HG03565 (cell line): ENCODE measurements around the gene CHCHD2.
A peak's percentile ranks its signal among the peaks of the same experiment; 100 is the strongest.
"Not testable (repeated sequence)": the region's sequence is repeated elsewhere in the genome, so short reads cannot be mapped to it uniquely, and the experiment has no call there.

ENCODE experiments used
- ATAC-seq: cut with Tn5 transposase; IDR thresholded peaks from one replicate; pipeline ENCODE4 v1.9.1; 2021; ENCODE audit warnings: mild to moderate bottlenecking, moderate library complexity; ENCODE audit not compliant: unreplicated experiment

The CHCHD2 gene

DNA sequence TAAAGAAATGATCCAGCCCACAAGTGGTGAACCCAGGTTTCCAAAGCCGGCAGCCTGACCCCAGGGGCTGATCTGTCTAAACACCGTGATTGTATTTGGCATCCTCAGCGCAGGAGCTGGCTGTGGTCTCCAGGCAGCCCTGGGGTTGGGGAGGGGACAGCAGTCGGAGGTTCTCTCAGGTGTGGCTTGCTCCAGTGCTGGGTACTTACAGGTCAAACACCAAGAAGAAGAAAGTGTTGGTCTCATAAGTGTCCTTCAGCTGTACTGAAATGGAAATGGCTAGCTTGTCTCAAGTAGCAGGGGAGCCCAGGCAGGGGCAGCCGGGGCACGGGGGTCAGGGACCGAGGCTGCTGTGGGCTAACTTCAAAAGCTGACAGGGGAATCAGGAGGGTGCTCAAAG lies 19.5 kb downstream of the CHCHD2 start:
- ATAC-seq, result no peak

DNA sequence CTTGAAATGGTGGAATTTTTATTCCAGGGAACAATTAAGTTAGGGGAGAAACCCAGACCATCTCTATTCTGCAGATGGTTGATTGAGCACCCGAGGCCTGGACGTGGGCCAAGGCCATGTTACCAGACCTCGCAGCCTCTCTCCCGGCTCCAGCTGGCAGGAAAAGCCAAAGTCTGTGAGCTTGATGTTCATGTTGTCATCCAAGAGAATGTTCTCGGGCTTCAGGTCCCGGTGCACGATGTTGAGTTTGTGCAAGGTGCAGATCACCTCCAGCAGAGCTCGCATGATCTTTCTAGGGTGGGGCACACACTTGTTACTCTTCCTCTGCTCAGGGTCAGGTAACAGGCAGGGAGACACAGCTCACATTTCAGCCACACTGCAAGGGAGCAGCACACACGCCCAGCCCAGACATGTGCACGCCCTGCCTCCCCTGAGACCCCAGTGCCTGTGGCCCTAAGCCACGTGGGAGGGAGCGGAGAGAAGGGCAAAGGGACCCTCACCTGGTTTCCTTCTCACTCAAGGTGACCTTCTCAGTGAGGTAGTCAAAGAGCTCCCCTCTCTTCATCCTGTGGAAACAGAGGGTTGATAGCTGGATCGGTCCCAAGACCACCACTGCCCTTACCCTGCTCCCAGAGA lies 23.0 kb downstream of the CHCHD2 start:
- no peak for ATAC-seq

DNA sequence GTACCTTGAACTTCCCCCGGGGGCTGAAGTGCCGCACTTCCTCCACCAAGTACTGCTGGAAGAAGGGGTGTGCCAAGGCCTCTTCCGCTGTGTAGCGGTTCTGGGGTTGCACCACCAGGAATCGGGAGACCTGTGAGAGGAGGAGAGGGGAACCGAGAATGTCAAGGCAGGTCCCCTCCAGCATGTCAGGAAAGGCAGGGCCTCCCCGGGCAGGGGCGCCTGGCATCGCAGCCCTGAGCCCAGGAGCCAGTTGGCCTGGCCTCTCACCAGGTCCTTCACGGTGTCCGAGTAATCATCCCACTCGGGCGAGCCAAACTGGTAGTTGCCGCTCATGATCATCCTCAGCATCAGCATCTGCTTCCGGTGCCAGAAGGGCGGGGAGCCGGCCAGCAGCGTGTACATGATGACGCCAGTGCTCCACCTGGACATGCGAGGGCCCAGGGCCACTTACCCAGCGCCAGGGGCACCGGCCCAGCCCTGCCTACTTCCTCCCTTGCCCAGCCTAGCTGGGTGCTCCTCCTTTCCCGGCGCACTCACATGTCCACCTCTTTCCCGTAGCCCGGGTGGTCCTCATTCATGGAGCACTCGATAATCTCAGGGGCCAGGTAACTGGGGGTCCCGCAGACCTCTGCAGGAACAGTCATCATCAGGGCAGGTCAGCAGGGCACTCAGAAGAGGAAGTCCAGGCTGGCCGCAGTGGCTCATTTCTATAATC lies 24.5 kb downstream of the CHCHD2 start:
- no peak for ATAC-seq

DNA sequence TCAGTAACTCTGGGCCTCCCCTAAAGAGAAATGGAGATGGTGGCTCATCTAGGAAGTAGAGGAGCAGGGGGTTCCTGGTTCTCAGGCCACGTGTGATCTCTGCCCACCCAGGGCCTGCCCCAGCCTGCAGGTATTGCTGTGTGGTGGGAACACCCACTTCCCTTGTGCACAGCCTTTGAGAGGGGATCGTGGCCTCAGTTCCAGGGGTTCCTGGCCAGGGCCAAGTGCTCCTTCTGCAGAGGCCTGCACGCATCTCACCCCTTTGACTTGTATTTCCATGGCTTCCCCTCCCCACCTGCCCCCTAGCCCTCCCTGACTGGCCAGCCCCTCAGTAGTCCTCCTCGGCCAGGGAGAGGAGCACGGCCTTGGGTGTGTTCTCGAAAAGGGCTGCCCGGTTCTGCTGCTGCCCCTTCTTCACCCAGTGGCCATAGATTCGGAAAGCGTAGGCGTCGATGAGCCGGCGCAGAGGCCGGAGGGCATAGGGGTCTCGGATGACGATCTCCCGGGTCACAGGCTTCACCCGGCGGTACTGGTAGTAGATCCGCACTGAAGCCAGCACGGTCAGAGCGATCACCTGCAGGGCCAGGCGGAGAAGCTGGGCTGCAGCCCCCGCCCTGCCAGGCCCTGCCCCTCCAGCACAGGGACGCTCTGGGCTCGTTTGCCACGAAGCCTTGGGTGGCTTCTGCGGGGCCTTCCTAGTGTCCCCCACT lies 25.4 kb downstream of the CHCHD2 start:
- ATAC-seq, result not testable (repeated sequence)

DNA sequence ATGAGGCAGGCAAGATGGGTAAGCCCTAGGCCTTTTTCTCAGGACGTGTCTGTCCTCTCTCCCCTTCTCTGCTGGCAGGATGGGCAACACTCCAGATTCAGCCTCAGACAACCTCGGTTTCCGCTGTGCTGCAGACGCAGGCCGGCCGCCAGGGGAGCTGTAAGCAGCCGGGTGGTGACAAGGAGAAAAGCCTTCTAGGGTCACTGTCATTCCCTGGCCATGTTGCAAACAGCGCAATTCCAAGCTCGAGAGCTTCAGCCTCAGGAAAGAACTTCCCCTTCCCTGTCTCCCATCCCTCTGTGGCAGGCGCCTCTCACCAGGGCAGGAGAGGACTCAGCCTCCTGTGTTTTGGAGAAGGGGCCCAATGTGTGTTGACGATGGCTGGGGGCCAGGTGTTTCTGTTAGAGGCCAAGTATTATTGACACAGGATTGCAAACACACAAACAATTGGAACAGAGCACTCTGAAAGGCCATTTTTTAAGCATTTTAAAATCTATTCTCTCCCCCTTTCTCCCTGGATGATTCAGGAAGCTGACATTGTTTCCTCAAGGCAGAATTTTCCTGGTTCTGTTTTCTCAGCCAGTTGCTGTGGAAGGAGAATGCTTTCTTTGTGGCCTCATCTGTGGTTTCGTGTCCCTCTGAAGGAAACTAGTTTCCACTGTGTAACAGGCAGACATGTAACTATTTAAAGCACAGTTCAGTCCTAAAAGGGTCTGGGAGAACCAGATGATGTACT lies 26.7 kb downstream of the CHCHD2 start:
- no peak for ATAC-seq

DNA sequence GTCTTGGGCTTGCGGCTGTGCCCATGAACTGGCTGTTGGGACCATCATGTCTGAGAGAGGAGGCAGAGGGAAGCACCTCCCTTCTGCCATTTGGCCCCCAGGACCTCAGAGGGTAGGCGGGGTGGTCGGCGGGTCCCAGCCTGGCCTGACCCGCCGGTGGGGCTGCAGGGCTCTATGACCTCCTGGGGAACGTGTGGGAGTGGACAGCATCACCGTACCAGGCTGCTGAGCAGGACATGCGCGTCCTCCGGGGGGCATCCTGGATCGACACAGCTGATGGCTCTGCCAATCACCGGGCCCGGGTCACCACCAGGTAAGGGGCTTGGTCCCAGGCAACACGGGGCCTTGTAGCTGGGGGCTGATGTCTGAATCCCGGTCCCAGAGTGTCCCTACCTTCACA lies 28.1 kb downstream of the CHCHD2 start:
- ATAC-seq, result no peak

DNA sequence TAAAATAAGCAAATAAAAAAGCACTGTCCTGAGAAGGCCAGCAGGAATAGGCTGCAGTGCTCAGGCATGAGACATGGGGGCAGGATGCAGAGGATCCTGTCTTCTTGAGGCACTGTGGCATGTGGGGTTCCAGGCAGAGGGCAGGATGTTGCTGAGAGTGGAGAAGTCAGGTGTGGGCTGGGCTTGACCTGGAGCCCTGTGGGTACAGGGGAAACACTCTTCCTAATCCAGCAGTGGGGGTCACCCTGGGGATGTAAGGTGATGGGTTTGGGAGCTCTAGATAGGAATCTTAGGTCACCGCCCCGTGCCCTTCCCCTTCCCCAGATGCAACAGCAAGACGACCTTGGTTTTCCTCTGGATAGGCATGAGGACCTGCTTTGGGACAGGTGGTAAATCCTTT lies 28.6 kb downstream of the CHCHD2 start:
- no peak for ATAC-seq

DNA sequence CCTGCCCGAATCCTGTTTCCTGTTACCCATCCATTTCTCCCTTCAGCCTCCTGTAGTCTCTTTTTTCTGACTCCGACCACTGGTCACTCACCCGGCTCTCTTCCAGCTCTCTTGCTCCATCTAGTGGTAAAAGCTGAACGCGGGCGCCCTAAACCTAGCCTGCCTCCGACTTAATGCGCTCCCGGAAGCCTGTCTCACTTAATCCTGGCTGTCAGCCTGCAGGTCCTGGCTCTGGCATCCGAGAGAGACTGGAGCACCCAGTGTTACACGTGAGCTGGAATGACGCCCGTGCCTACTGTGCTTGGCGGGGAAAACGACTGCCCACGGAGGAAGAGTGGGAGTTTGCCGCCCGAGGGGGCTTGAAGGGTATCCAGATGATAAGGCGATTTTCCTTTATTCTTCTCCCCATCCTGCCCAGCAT lies 31.9 kb downstream of the CHCHD2 start:
- peak; percentile 86 for ATAC-seq

DNA sequence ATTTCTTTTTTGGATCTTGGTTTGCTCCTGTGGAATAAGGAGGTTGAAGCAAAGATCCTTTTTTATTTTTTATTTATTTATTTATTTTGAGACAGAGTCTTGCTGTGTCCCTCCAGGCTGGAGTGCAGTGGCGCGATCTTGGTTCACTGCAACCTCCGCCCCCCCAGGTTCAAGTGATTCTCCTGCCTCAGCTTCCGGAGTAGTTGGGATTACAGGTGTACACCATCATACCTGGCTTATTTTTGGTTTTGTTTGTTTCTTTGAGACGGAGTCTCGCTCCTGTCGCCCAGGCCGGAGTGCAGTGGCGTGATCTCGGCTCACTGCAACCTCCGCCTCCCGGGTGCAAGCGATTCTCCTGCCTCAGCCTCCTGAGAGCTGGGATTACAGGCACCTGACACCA lies 39.9 kb downstream of the CHCHD2 start:
- ATAC-seq, result not testable (repeated sequence)

DNA sequence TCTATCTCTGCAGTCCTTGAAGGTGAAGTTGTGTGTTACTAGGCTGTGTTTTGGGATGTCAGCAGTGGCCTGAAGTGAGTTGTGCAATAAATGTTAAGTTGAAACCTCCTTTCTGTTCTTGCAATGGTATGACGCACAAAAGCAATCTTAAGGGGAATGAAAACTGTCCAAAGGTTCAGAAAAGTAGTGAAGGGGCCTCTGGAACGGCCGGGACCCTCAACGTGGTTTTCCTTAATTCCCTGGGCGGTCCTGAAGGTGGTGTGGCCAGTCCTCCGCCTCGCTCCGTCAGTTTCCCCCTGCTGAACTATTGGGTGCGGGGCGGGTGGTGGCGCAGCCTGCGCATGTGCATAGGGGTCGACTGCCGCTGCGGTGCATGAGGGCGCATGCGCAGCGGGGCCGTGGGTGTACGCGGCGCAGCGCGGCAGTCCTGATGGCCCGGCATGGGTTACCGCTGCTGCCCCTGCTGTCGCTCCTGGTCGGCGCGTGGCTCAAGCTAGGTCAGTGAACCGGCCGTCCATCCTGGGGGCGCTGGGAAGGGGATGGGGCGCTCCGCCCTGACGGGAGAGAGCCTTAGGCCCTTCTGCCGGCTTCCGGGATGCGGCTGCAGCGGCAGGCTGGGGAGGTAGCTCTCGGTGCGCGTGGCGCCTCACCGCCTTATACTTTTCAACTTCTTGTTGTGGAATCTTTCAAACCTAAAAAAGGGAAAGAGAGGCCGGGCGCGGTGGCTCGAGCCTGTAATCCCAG lies 42.2 kb downstream of the CHCHD2 start, which contains the start of gene SUMF2:
Gene SUMF2 (plus strand): TSS at position 405 of the 744 bp plus-strand sequence. CDS start 26 bp downstream, at position 431.
- ATAC-seq, result peak; percentile 75

DNA sequence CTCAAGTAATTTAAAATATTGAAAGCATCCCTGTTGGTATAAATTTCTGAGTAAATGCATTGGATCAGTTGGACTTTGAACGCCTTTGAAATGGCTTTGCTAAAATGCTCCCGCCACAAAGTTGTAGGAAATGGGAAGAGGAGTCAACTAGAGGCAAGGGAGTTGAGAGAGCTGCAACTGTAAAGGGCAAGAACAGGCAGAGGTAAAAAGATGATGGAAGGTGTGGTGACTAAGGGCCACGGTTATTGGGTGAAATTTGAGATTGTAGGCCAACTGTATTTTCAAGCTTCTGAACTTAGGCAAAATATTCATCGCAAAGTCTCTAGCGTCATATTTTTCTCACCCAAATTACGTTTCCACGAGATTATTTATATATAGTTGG lies 42.8 kb downstream of the CHCHD2 start:
- no peak for ATAC-seq

DNA sequence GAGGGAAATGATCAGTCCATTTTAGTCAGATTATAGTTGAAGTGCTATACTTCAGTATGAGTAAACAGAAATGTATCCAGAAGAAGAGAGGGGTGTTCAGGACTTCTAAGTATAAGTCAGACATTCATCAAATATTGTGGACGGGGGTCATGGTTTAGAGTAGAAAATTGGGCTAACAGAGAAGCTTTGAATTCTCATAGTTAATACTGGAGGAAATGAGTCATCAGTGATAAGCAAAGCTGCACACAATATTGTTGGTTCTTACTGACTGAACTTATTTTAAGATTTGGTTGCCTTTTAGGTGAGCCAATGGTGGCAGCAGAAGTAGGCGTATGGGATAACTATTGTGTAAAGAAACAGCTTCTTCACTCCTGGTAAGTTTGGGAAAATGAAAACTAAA lies 43.9 kb downstream of the CHCHD2 start:
- ATAC-seq, result no peak

DNA sequence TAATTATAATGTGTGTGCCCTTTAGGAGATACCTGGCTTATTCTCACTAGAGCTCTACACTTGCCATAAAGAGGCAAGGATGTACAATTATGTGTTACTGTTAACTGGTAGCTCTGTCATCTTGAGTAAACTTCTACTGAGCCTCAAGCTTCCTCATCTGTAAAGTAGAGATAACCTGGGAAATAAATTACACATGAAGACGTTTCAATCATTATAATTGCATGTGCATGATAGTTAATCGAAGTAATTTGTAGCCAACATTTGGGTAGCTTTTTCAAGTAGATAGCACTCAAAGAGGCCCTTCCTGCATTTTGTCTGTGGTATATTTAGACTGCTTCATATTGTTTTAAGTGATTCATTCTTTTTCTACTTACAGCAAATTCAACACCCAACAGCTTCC lies 52.3 kb downstream of the CHCHD2 start:
- no peak for ATAC-seq

DNA sequence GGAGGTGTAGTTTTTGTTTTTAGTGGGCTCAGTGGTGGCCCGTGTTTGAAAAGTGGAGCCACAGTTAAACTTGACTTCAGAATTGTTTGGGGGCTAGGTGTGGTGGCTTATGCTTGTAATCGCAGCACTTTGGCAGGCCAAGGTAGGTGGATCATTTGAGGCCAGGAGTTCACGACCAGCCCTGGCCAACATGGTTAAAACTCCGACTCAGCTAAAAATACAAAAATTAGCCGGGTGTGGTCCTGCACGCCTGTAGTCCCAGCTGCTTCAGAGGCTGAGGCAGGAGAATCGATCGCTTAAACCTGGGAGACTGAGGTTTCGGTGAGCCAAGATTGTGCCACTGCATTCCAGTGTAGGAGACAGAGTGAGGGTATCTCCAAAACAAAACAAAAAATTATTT lies 52.9 kb downstream of the CHCHD2 start:
- ATAC-seq, result no peak
